HG03060 (cell line): ENCODE data around the gene OSGEP.
A peak's percentile ranks its signal among the peaks of the same experiment; 100 is the strongest.

Experiments
- ATAC-seq: cut with Tn5 transposase; IDR thresholded peaks from one replicate; pipeline ENCODE4 v1.9.1; 2021; ENCODE audit warnings: low read depth, moderate number of reproducible peaks; ENCODE audit not compliant: unreplicated experiment

OSGEP gene

GRCh38 chr14:20454516-20455354 is at the start of gene OSGEP, which contains the start of gene APEX1:
OSGEP (minus strand) TSS chr14:20454812; CDS start chr14:20454683, 129 bp downstream.
APEX1 (plus strand) TSS chr14:20455226; CDS start chr14:20455646, 420 bp downstream.
- peak; percentile 83 for ATAC-seq

GRCh38 chr14:20503898-20504297 is 49.3 kb upstream of the OSGEP start:
- no peak for ATAC-seq

GRCh38 chr14:20501346-20501745 is 46.7 kb upstream of the OSGEP start:
- no peak for ATAC-seq

GRCh38 chr14:20499881-20500280 is 45.3 kb upstream of the OSGEP start:
- no peak for ATAC-seq

- no peak for ATAC-seq
Observed at GRCh38 chr14:20499108-20499507, 44.5 kb upstream of the OSGEP start.

- no peak for ATAC-seq
Observed at GRCh38 chr14:20498622-20499021, 44.0 kb upstream of the OSGEP start.

GRCh38 chr14:20494935-20495766 is 40.5 kb upstream of the OSGEP start:
- ATAC-seq, result no peak

GRCh38 chr14:20493634-20494033 is 39.0 kb upstream of the OSGEP start:
- ATAC-seq, result no peak

DNA sequence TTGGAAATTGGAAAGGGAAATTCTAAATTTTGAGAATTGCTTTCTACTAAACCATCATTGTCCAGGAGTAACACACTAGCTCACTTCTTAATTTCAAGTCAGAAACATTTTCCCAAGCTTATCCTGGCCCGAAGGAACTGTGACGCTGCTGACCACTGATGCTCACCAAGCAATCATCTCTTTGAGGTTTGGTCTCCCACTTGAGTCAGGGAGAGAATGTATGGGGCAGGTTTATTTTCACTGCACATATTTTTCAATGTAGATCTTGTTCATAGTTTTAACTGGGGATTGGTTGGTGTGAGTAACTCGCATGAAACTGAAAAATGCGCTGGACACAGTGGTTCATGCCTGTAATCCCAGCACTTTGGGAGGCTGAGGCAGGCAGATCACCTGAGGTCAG is 37.9 kb upstream of the OSGEP start:
- no peak for ATAC-seq

- ATAC-seq, result no peak
Observed at GRCh38 chr14:20490563-20490962, 36.0 kb upstream of the OSGEP start.

DNA sequence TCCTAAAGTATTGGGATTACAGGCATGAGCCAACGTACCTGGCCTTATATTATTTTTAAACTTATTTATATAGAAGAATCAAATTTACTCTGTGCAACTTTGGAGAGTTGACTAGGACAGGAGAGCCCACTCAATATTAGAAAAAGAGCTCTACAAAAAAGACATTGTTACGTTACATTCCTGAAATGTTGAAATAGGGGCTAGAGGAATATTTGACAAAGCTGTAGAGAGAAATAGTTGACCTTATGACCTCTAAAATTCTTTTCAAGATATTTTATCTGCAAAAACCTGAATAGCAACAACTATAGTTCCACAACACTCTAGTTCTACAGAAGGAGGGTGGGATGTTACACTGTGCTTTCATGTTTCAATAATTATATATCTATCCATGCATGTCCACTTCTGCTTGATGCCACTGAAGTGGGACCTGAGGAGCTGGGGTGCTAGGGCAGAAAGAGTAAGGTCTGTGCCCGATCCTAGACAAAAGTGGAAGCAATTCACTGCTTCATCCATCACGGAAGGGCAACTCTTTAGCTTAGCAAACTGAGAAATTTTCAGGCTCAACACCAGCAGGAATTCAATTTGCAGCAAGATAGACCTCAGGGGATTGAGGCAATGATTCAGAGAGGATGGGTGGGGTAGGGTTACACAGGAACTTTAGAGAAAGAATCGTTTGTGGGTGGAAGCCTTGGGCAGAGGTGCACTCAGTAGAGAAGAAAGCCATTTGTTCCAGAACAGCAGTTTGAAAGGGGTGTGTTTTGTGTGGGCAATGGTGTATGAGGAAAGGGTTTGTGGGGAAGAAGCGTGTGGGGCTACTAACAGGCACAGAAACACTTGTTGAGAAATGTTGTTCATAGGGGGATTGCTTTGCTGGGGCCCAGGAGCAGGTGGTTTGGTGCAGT is 34.7 kb upstream of the OSGEP start:
- ATAC-seq, result no peak

DNA sequence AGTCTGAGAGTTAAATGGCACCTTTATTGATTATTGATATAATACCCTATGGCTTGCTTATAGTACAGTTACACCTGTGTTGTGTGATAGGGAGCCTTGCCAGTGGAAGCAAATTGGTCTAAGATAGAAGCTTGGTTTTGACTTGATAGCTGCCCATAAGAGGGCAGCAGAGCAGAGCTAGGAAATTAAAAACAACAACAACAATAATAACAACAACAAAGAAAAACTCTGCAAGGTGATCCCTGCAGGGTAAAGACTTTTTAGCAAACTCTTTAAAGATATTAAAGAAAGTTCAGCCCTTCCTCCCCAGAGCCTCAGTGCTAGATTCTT is 32.7 kb upstream of the OSGEP start:
- ATAC-seq, result no peak

- no peak for ATAC-seq
Observed at GRCh38 chr14:20486684-20487395, 32.2 kb upstream of the OSGEP start.

- ATAC-seq, result no peak
Observed at GRCh38 chr14:20485900-20486299, 31.3 kb upstream of the OSGEP start.

- no peak for ATAC-seq
Observed at GRCh38 chr14:20482382-20482781, 27.8 kb upstream of the OSGEP start.

DNA sequence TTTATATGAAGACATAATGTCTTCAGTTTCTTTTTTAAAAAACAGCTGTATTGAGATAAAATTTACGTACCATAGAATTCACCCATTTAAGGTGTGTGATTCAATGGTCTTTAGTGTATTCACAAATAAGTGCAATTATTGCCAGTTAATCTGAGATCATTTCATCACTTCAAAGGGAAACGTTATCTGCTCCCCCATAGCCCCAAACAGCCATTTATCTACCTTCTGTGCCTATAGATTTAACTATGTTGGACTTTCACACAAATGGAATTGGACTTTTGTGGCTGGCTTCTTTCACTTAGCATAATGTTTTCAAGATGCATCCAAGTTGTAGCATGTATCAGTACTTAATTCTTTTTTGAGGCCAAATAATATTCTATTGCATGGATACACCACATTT is 24.3 kb upstream of the OSGEP start:
- no peak for ATAC-seq

GRCh38 chr14:20477211-20477876 is 22.7 kb upstream of the OSGEP start:
- ATAC-seq, result no peak

GRCh38 chr14:20476776-20477175 is 22.2 kb upstream of the OSGEP start:
- ATAC-seq, result no peak

GRCh38 chr14:20472536-20473169 is 18.0 kb upstream of the OSGEP start:
- ATAC-seq, result no peak
